Measurements from ENCODE around the gene CPT1B. TPM values are rescaled to one million over a fixed set of nuclear protein-coding genes. Genes with fewer than 3 reads are reported as not detected.
A peak's percentile ranks its signal among the peaks of the same experiment; 100 is the strongest.
"Not testable (repeated sequence)": the region's sequence is repeated elsewhere in the genome, so short reads cannot be mapped to it uniquely, and the experiment has no call there.

The CPT1B gene
- total RNA-seq, 1 donor from 2014 or later = 81.2 TPM

DNA sequence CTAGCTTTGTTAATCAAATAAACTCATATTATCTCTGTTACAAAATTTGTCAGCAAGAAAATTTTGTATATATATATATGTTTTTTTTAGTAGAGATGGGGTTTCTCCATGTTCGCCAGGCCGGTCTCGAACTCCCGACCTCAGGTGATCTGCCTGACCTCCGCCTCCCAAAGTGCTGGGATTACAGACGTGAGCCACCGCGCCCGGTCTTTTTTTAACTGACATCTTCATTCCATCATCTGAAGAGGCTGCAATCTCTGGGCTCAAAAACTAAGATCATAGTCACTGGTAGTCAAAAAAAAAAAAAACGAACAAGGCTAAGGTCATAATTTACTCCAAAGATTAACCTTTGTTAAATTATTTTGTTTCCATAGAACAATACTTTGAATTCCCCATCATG is 37.8 kb downstream of the CPT1B start:
- no peak overlapping the region for H3K4me3 Mint-ChIP-seq
- no peaks in the 10 kb centered on the region for H3K36me3 Mint-ChIP-seq (ENCODE audit: low read depth)
- TF ChIP-seq, protein P1, sequence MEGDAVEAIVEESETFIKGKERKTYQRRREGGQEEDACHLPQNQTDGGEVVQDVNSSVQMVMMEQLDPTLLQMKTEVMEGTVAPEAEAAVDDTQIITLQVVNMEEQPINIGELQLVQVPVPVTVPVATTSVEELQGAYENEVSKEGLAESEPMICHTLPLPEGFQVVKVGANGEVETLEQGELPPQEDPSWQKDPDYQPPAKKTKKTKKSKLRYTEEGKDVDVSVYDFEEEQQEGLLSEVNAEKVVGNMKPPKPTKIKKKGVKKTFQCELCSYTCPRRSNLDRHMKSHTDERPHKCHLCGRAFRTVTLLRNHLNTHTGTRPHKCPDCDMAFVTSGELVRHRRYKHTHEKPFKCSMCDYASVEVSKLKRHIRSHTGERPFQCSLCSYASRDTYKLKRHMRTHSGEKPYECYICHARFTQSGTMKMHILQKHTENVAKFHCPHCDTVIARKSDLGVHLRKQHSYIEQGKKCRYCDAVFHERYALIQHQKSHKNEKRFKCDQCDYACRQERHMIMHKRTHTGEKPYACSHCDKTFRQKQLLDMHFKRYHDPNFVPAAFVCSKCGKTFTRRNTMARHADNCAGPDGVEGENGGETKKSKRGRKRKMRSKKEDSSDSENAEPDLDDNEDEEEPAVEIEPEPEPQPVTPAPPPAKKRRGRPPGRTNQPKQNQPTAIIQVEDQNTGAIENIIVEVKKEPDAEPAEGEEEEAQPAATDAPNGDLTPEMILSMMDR (conservative IDR thresholded peaks at IDR 0.05) = no peak
- DNase-seq (ENCODE audit: low read depth, low spot score) = no peak
- H3K4me1 Mint-ChIP-seq = no peaks in the 10 kb centered on the region
- H3K27me3 Mint-ChIP-seq (ENCODE audit: low read depth) = peaks cover 28% of the 10 kb centered on the region
- no peak overlapping the region for H3K27ac Mint-ChIP-seq (ENCODE audit: unreplicated experiment)
- H3K9me3 Mint-ChIP-seq = no peaks in the 10 kb centered on the region

DNA sequence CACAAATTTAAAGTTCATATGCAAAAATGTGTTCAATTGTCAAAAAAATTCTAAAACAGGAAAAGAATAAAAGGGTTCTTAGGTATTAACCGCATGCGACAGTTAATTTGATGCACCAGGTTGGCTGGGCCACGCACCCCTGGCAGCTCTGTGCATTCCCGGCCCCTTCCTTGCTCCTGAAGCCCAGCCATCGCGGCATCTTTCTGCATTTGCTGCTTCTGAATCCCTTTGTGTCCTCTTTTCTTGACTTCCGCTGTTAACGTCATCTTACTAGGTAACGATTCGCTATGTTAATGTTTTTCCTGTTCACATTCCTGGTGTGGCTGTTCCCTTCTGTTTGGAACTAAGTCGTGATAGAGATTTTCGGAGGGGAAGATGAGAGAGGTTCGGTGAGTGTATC is 40.5 kb downstream of the CPT1B start:
- H3K4me1 Mint-ChIP-seq = peaks cover 15% of the 10 kb centered on the region
- no peaks in the 10 kb centered on the region for H3K36me3 Mint-ChIP-seq (ENCODE audit: low read depth)
- no peak overlapping the region for H3K27ac Mint-ChIP-seq (ENCODE audit: unreplicated experiment)
- H3K27me3 Mint-ChIP-seq (ENCODE audit: low read depth) = peaks cover 48% of the 10 kb centered on the region
- no peak overlapping the region for H3K4me3 Mint-ChIP-seq
- TF ChIP-seq, protein P1 (conservative IDR thresholded peaks at IDR 0.05) = no peak
- DNase-seq (ENCODE audit: low read depth, low spot score) = no peak
- no peaks in the 10 kb centered on the region for H3K9me3 Mint-ChIP-seq

DNA sequence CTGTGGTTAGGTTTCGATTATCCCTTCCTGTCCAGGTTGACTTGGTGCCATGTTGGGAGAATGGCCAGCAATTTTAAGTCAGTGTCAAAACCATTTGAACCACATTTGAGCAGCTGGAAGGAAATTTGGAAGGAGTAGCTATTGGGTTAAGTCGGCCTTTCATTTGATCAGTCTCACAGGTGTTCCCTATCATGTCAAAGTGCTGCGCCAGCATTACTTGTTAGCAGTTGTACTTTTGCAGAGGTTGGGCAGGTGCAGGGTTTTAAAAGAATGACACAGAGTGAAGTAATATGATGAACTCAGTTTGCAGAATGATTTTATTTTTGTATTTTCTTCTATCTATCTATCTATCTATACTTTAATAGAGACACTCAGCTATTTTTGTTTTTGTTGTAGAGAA is 42.0 kb downstream of the CPT1B start:
- no peaks in the 10 kb centered on the region for H3K9me3 Mint-ChIP-seq
- H3K27ac Mint-ChIP-seq (ENCODE audit: unreplicated experiment) = no peak overlapping the region
- DNase-seq (ENCODE audit: low read depth, low spot score) = no peak
- peaks cover 53% of the 10 kb centered on the region for H3K27me3 Mint-ChIP-seq (ENCODE audit: low read depth)
- peaks cover 19% of the 10 kb centered on the region for H3K4me1 Mint-ChIP-seq
- H3K4me3 Mint-ChIP-seq = no peak overlapping the region
- no peaks in the 10 kb centered on the region for H3K36me3 Mint-ChIP-seq (ENCODE audit: low read depth)
- TF ChIP-seq, protein P1 (conservative IDR thresholded peaks at IDR 0.05) = no peak

DNA sequence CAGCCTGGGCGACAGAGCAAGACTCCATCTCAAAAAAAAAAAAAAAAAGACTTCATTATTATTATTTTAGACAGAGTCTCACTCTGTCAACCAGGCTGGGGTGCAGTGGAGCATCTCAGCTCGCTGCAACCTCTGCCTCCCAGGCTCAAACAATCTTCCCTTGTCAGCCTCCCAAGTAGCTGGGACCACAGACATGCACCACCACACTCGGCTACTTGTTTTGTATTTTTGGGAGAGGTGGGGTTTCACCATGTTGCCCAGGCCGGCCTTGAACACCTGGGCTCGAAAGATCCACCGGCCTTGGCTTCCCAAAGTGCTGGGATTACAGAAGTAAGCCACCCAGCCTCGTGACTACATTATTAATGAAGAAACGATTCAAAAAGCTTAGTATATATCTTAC is 43.1 kb downstream of the CPT1B start:
- H3K36me3 Mint-ChIP-seq (ENCODE audit: low read depth) = no peaks in the 10 kb centered on the region
- DNase-seq (ENCODE audit: low read depth, low spot score) = no peak
- peaks cover 58% of the 10 kb centered on the region for H3K27me3 Mint-ChIP-seq (ENCODE audit: low read depth)
- H3K27ac Mint-ChIP-seq (ENCODE audit: unreplicated experiment) = no peak overlapping the region
- no peaks in the 10 kb centered on the region for H3K9me3 Mint-ChIP-seq
- H3K4me1 Mint-ChIP-seq = peaks cover 19% of the 10 kb centered on the region
- TF ChIP-seq, protein P1 (conservative IDR thresholded peaks at IDR 0.05) = no peak
- H3K4me3 Mint-ChIP-seq = no peak overlapping the region

DNA sequence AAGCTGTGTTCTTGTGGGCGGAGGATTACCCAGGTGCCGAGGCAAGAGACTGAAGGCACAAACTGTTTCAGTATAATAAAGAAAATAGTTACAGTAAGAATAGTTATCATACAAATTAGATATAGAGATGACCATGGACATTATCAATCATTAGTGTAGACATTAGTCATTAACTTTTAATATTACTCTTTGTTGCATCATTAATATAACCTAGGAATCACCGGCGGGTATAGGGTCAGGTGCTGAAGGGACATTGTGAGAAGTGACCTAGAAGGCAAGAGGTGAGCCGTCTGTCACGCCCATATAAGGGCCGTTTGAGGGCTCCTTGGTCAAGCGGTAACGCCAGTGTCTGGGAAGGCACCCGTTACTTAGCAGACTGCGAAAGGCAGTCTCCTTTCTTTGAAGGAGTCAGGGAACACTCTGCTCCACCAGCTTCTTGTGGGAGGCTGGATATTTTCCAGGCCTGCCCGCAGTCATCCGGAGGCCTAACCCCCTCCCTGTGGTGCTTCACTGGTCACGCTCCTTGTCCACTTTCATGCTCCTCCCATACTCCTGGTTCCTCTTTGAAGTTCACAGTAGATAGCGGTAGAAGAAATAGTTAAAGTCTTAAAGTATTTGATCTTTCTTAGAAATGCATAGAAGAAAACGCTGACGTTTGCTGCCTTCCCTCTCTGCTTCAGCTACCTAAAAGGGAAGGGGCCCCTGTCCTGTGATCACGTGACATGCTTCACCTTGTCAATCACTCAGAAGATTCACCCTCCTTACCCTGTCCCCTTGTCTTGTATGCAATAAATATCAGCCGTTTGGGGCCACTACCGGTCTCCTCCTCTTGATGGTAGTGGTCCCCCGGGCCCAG is 44.1 kb downstream of the CPT1B start:
- H3K36me3 Mint-ChIP-seq (ENCODE audit: low read depth); H3K27ac Mint-ChIP-seq (ENCODE audit: unreplicated experiment); DNase-seq (ENCODE audit: low read depth, low spot score); H3K9me3 Mint-ChIP-seq: not testable (repeated sequence)
- H3K4me3 Mint-ChIP-seq = peak overlapping the region; percentile 69
- peaks cover 19% of the 10 kb centered on the region for H3K4me1 Mint-ChIP-seq
- peaks cover 65% of the 10 kb centered on the region for H3K27me3 Mint-ChIP-seq (ENCODE audit: low read depth)
